ENCODE results near the gene FRMPD4.

DNA sequence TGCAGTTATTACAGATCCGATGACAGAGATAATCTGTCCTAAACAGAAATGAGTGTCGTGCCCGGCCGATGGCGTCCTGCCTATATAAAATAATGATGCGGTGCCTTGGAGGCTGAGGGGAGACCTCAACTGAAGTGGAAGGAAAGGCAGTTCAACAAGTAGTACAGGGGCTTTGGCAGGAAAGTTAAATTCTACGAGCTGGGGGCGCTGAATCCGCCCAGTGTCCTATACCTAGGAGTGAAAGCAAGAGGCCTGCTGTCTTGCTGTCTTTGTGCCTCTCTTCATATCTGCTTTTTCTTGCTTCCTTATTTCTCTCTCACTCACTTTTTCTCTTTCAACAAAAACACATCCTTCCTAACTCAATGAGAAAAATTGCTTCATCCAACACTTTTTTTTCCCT, 570.8 kb downstream of the FRMPD4 start:
- TF ChIP-seq, protein P1, sequence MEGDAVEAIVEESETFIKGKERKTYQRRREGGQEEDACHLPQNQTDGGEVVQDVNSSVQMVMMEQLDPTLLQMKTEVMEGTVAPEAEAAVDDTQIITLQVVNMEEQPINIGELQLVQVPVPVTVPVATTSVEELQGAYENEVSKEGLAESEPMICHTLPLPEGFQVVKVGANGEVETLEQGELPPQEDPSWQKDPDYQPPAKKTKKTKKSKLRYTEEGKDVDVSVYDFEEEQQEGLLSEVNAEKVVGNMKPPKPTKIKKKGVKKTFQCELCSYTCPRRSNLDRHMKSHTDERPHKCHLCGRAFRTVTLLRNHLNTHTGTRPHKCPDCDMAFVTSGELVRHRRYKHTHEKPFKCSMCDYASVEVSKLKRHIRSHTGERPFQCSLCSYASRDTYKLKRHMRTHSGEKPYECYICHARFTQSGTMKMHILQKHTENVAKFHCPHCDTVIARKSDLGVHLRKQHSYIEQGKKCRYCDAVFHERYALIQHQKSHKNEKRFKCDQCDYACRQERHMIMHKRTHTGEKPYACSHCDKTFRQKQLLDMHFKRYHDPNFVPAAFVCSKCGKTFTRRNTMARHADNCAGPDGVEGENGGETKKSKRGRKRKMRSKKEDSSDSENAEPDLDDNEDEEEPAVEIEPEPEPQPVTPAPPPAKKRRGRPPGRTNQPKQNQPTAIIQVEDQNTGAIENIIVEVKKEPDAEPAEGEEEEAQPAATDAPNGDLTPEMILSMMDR (IDR thresholded peaks at IDR 0.05; ENCODE audit: low read length), result no peak
- no peak for TF ChIP-seq EZH2phosphoT487 (IDR thresholded peaks at IDR 0.05; ENCODE audit: low read length)
